GM12878 (cell line): Measurements from ENCODE around the gene AKAP9. TPM values are rescaled to one million over a fixed set of nuclear protein-coding genes. Genes with fewer than 3 reads are reported as not detected.

Experiments
- ATAC-seq: fragments of 200-7000 bp; cut with Tn5 transposase; 3 replicates; pipeline ENCODE4 v1.9.1; 2020; ENCODE audit warnings: mild to moderate bottlenecking, moderate library complexity
- BruUV-seq: library from RNA; stranded (reverse); fragments of 400-500 nt; replicated peaks from 2 replicates; lab custom pipeline; 2021; lab: Mats Ljungman, UMichigan
- CTCF ChIA-PET: fragments of 300-600 bp; sonication (Branson Sonifier 250); formaldehyde crosslinking; extraction: SDS; loops from one replicate; lab custom pipeline; 2021; ENCODE audit warnings: inconsistent platforms; lab: Yijun Ruan, JAX
- POLR2A ChIA-PET: fragments of 350-600 bp; formaldehyde crosslinking; extraction: SDS; loops from one replicate; lab custom pipeline; 2021; ENCODE audit warnings: inconsistent platforms; lab: Charles Lee
- RAD21 ChIA-PET: fragments of 300-600 bp; sonication (Branson Sonifier 250); formaldehyde crosslinking; loops from one replicate; lab custom pipeline; 2023; ENCODE audit warnings: antibody characterized with exemption; ENCODE audit not compliant: unreplicated experiment; lab: Charles Lee
- SMC1A ChIA-PET: fragments of 300-600 bp; sonication (Branson Sonifier 250); formaldehyde crosslinking; loops from one replicate; lab custom pipeline; 2023; ENCODE audit not compliant: unreplicated experiment, uncharacterized antibody; lab: Charles Lee
- DNase-seq: peaks from one replicate; pipeline ENCODE4 v3.0.0-alpha.2; 2011; ENCODE audit warnings: low read depth, low spot score
- FAIRE-seq: peaks from 3 replicates; lab custom pipeline; 2011; peaks lifted over from hg19 to GRCh38; lab: Jason Lieb, UNC
- H2AFZ ChIP-seq: 2 replicates; pipeline ENCODE4 v1.6.0; 2011; ENCODE audit warnings: low read depth, low read length, control low read depth; ENCODE audit not compliant: control insufficient read depth
- H3K27ac ChIP-seq: 2 replicates; pipeline ENCODE4 v1.5.1; 2011; ENCODE audit warnings: control low read depth; ENCODE audit not compliant: control insufficient read depth, insufficient read depth
- H3K27me3 ChIP-seq, 2 experiments: replicated peaks in 1 of 2; 2 replicates each; pipeline versions ENCODE4 v1.6.0 to v1.6.1; 2011; ENCODE audit warnings: low read length in 1 of 2; ENCODE audit not compliant: control insufficient read depth in 2 of 2, insufficient read depth in 2 of 2
- H3K36me3 ChIP-seq, 2 experiments: 2 replicates each; pipeline ENCODE4 v1.5.1; 2011; ENCODE audit warnings: low read length in 1 of 2; ENCODE audit not compliant: control insufficient read depth in 2 of 2, insufficient read depth in 2 of 2
- H3K4me1 ChIP-seq: 2 replicates; pipeline ENCODE4 v1.6.1; 2011; ENCODE audit warnings: mild to moderate bottlenecking, low read length, moderate library complexity, mixed read lengths; ENCODE audit not compliant: control insufficient read depth, insufficient read depth
- H3K4me2 ChIP-seq: 2 replicates; pipeline ENCODE4 v1.6.0; 2011; ENCODE audit warnings: control low read depth; ENCODE audit not compliant: control insufficient read depth, insufficient read depth
- H3K4me3 ChIP-seq: fragments of 200-600 bp; sonication (generic); 2 replicates; pipeline ENCODE4 v1.5.1; 2016
- H3K79me2 ChIP-seq: 2 replicates; pipeline ENCODE4 v1.6.0; 2011; ENCODE audit warnings: low read length; ENCODE audit not compliant: control insufficient read depth, insufficient read depth
- H3K9ac ChIP-seq: 2 replicates; pipeline ENCODE4 v1.8.0; 2011; ENCODE audit warnings: low read length, control low read depth, mixed read lengths; ENCODE audit not compliant: control insufficient read depth, insufficient read depth
- H3K9me3 ChIP-seq: replicated peaks from 3 replicates; pipeline ENCODE4 v1.5.1; 2011; ENCODE audit warnings: mild to moderate bottlenecking, low read length; ENCODE audit not compliant: control insufficient read depth, insufficient read depth
- H4K20me1 ChIP-seq: 2 replicates; pipeline ENCODE4 v1.6.0; 2011; ENCODE audit not compliant: control insufficient read depth, insufficient read depth
- BCL3 ChIP-seq: IDR thresholded peaks from 2 replicates; pipeline ENCODE4 v1.6.1; 2011; ENCODE audit warnings: borderline replicate concordance, low read depth, mild to moderate bottlenecking, moderate library complexity, low read length; ENCODE audit not compliant: insufficient read depth, poor library complexity, severe bottlenecking
- HDGF ChIP-seq: fragments of 450-650 bp; IDR thresholded peaks from 2 replicates; pipeline ENCODE4 v1.6.1; 2016; ENCODE audit warnings: antibody characterized with exemption
- HSF1 ChIP-seq: fragments of 150-350 bp; IDR thresholded peaks from 2 replicates; pipeline ENCODE4 v1.6.1; 2014; ENCODE audit warnings: mild to moderate bottlenecking, low read depth, low read length
- KAT2A ChIP-seq: conservative IDR thresholded peaks from 2 replicates; pipeline ENCODE4 v1.6.1; 2011; ENCODE audit warnings: low read depth, low read length; ENCODE audit not compliant: control insufficient read depth
- RB1 ChIP-seq: fragments of 450-650 bp; formaldehyde crosslinking; IDR thresholded peaks from 2 replicates; pipeline ENCODE4 v1.6.1; 2017; ENCODE audit warnings: mild to moderate bottlenecking, borderline replicate concordance
- SUPT20H ChIP-seq: IDR thresholded peaks from 2 replicates; pipeline ENCODE4 v1.6.1; 2011; ENCODE audit warnings: low read depth, mild to moderate bottlenecking, low read length, moderate library complexity, borderline replicate concordance; ENCODE audit not compliant: control insufficient read depth
- TCF3 ChIP-seq: IDR thresholded peaks from 2 replicates; pipeline ENCODE4 v1.6.1; 2012; ENCODE audit warnings: low read depth, mild to moderate bottlenecking, low read length, borderline replicate concordance; ENCODE audit not compliant: insufficient read depth
- TCF7 ChIP-seq: IDR thresholded peaks from 2 replicates; pipeline ENCODE4 v1.6.1; 2014; ENCODE audit warnings: antibody characterized with exemption, borderline replicate concordance
- ZBTB4 ChIP-seq: fragments of 450-650 bp; formaldehyde crosslinking; IDR thresholded peaks from 2 replicates; pipeline ENCODE4 v1.4.0; 2022; ENCODE audit warnings: mild to moderate bottlenecking, moderate library complexity
- ZNF384 ChIP-seq: IDR thresholded peaks from 2 replicates; pipeline ENCODE4 v1.6.1; 2012; ENCODE audit warnings: low read depth, mild to moderate bottlenecking, low read length, improper control_type of control experiment, borderline replicate concordance
- ZNF592 ChIP-seq: fragments of 450-650 bp; IDR thresholded peaks from 2 replicates; pipeline ENCODE4 v1.6.1; 2017; ENCODE audit warnings: mild to moderate bottlenecking, moderate library complexity
- WGBS: methylation state at CpG from one replicate; pipeline ENCODE4 v1.1.6; 2016; ENCODE audit warnings: low lambda C conversion rate; ENCODE audit not compliant: insufficient replicate concordance, insufficient coverage; ENCODE audit errors: missing lambda C conversion rate; 5-methylcytosine and 5-hydroxymethylcytosine counted together
- in situ Hi-C: fragments of 300-500 bp; cut with MboI; formaldehyde crosslinking; loops from 9 replicates; pipeline ENCODE4 v1.14.3; 2018; ENCODE audit warnings: mixed read lengths
- intact Hi-C: fragments of 100-400 bp; cut with micrococcal nuclease; formaldehyde crosslinking; loops from one replicate; pipeline ENCODE4 v1.14.2; 2022; ENCODE audit not compliant: unreplicated experiment
- polyA plus RNA-seq, 11 experiments: library from polyadenylated mRNA; depleted of rRNA in 4 of 11; unstranded in 6 of 11; stranded (reverse) in 5 of 11; fragments of >200 nt; fragmentation: Nextera tagmentation in 4 of 11; fragmentation: Illumina TruSeq in 1 of 11; extraction: Ambion mirVana in 4 of 11; extraction: Trizol in 1 of 11; gene quantifications; 1 replicate in 1 of 11; 2 replicates in 10 of 11; pipeline versions ENCODE4 v1.2.1 to v1.2.3, GENCODE V29; 2011 to 2016; ENCODE audit warnings: inconsistent platforms in 2 of 11, missing spikeins in 2 of 11, low read depth in 1 of 11
- total RNA-seq, 4 experiments: library from RNA; depleted of rRNA in 3 of 4; stranded (reverse); fragments of >200 nt in 3 of 4; fragmentation: Illumina TruSeq in 1 of 4; extraction: Trizol in 1 of 4; gene quantifications; 2 replicates each; pipeline versions ENCODE4 v1.2.1 to v1.2.3, GENCODE V29; 2013 to 2021

AKAP9 gene
- total and polyA plus RNA-seq, 10 of the 15 experiments (the other 5 are each of a cell fraction or from before 2014, with no cell fraction given): 21.1 to 62.8 (median 31.6) TPM

- Histone ChIP-seq H3K9ac (no peak overlapping the region), H3K4me1 (no peaks in the 10 kb centered on the region), H2AFZ (no peak overlapping the region), H3K27me3 (no peaks in the 10 kb centered on the region), H3K9me3 (no peaks in the 10 kb centered on the region), H3K79me2 (no peaks in the 10 kb centered on the region), H3K27ac (no peak overlapping the region), H3K4me3 (no peak overlapping the region), H4K20me1 (no peaks in the 10 kb centered on the region), H3K36me3 (peaks cover 0 to 9% of the 10 kb centered on the region in 2 experiments; a peak in 3 of 4 replicates), H3K4me2 (no peak overlapping the region)
- FAIRE-seq (no peak), DNase-seq (no peak), ATAC-seq (no peak)
- WGBS: 100% methylated on average over 2 of the region's 2 CpGs
- ChIA-PET POLR2A (interaction anchor here (0.6 kb wide), 1 partner anchor 419 kb away, joined by 3 read pairs; no protein-coding TSS in a partner anchor), CTCF (interaction anchor here (0.7 kb wide), 1 partner anchor 42 kb away, joined by 3 read pairs; no protein-coding TSS in a partner anchor), RAD21 (no interaction called here), SMC1A (no interaction called here)
- intact Hi-C loops: no loop called here
- TF ChIP-seq SUPT20H (no peak), ZNF384 (no peak), ZBTB4 (no peak), ZNF592 (no peak), HDGF (no peak), HSF1 (no peak), RB1 (no peak), BCL3 (no peak), TCF3 (no peak), TCF7 (no peak), KAT2A (no peak)
- no TSS peak for BruUV-seq
- in situ Hi-C loops: no loop called here
Observed at GRCh38 chr7:92028226-92028625, 87.6 kb downstream of the AKAP9 start.
